Lower lobe of right lung (tissue), 2 donors: ENCODE data around the gene TNFRSF1A. TPM values are rescaled to one million over a fixed set of nuclear protein-coding genes. Genes with fewer than 3 reads are reported as not detected.

ENCODE experiments used
- ATAC-seq, 2 donors: fragments of 200-7000 bp; cut with Tn5 transposase; one replicate each; pipeline ENCODE4 v1.9.1; 2020 to 2022; ENCODE audit warnings: mild to moderate bottlenecking in 2 of 2, moderate library complexity in 2 of 2
- DNase-seq: peaks from one replicate; pipeline ENCODE4 v3.0.0-alpha.2; 2020
- H3K27ac ChIP-seq: fragments of 200-600 bp; one replicate; pipeline ENCODE4 v1.8.0; 2022
- H3K27me3 ChIP-seq: fragments of 200-600 bp; one replicate; pipeline ENCODE4 v1.8.0; 2022; ENCODE audit warnings: low read depth
- H3K36me3 ChIP-seq: fragments of 200-600 bp; one replicate; pipeline ENCODE4 v1.8.0; 2022; ENCODE audit warnings: mild to moderate bottlenecking
- H3K4me1 ChIP-seq: fragments of 200-600 bp; one replicate; pipeline ENCODE4 v1.8.0; 2022
- H3K4me3 ChIP-seq: fragments of 200-600 bp; one replicate; pipeline ENCODE4 v1.8.0; 2022; ENCODE audit warnings: mild to moderate bottlenecking
- H3K9me3 ChIP-seq: fragments of 200-600 bp; one replicate; pipeline ENCODE4 v1.8.0; 2022
- intact Hi-C: fragments of 100-400 bp; cut with DNase I; formaldehyde crosslinking; loops from one replicate; pipeline ENCODE4 v1.11.0; 2022
- total RNA-seq: library from RNA; stranded (reverse); fragmentation: NEBNext Ultra II Directional; extraction: Animal tissue kit (Norgen Biotek cat#: 25700); gene quantifications from one replicate; pipeline ENCODE4 v1.2.1, GENCODE V29; 2021
- TF ChIP-seq, protein P1 (sequence below): fragments of 200-600 bp; IDR thresholded peaks from one replicate; pipeline ENCODE4 v1.8.0; 2022; ENCODE audit warnings: antibody characterized with exemption, mild to moderate bottlenecking
- donor health status: DM: no; HTN: yes; CAD: no; lungs with severe emphysema.

The TNFRSF1A gene
- total RNA-seq, 1 donor from 2014 or later, result 165 TPM

DNA sequence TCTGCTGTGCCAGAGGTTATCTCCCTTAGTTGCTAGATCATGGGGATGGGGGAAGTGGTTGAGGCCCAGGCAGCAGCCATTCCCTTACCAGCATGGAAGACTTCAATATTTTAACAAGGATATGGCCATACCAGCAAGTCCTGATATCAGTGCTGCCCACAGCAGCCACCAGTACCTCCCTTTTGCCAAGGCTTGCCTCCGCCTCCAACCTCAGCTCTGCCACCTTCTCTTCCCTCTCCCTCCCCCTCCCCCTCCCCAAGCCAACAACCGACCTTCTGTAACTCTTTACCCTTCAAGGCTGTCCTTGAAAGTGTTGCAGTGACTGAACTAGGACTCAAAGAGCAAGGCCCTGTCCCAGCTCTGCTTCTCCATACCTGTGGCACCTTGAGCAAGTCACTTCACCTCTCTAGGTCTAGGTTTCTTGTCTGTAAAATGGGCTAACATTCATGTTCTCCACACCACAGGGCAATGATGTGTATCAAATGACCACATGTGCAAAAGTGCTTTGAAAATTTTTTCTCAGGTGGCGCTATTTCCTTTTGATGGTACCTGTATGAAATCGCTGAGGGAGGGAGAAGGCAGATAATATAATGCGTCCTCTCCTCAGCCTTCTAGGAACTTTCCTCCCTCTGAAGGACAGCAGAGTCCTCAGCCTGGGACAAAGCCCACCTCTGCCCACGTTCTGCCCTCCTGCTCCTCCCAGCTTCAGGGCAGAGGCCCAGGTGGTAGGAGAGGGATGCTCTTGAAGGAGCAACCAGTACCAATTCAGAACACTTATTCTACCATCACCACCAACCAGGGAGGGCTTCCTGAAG, 16.7 kb downstream of the TNFRSF1A start:
- intact Hi-C loops, result no loop called here
- H3K4me3 ChIP-seq, result no peak overlapping the region
- peak overlapping the region; percentile 31 for H3K27ac ChIP-seq
- H3K27me3 ChIP-seq, result no peaks in the 10 kb centered on the region
- ATAC-seq (no peak), DNase-seq (no peak)
- H3K9me3 ChIP-seq, result no peaks in the 10 kb centered on the region
- TF ChIP-seq, protein P1, sequence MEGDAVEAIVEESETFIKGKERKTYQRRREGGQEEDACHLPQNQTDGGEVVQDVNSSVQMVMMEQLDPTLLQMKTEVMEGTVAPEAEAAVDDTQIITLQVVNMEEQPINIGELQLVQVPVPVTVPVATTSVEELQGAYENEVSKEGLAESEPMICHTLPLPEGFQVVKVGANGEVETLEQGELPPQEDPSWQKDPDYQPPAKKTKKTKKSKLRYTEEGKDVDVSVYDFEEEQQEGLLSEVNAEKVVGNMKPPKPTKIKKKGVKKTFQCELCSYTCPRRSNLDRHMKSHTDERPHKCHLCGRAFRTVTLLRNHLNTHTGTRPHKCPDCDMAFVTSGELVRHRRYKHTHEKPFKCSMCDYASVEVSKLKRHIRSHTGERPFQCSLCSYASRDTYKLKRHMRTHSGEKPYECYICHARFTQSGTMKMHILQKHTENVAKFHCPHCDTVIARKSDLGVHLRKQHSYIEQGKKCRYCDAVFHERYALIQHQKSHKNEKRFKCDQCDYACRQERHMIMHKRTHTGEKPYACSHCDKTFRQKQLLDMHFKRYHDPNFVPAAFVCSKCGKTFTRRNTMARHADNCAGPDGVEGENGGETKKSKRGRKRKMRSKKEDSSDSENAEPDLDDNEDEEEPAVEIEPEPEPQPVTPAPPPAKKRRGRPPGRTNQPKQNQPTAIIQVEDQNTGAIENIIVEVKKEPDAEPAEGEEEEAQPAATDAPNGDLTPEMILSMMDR, result no peak
- H3K4me1 ChIP-seq, result peaks cover 80% of the 10 kb centered on the region
- H3K36me3 ChIP-seq, result peaks cover 35% of the 10 kb centered on the region

DNA sequence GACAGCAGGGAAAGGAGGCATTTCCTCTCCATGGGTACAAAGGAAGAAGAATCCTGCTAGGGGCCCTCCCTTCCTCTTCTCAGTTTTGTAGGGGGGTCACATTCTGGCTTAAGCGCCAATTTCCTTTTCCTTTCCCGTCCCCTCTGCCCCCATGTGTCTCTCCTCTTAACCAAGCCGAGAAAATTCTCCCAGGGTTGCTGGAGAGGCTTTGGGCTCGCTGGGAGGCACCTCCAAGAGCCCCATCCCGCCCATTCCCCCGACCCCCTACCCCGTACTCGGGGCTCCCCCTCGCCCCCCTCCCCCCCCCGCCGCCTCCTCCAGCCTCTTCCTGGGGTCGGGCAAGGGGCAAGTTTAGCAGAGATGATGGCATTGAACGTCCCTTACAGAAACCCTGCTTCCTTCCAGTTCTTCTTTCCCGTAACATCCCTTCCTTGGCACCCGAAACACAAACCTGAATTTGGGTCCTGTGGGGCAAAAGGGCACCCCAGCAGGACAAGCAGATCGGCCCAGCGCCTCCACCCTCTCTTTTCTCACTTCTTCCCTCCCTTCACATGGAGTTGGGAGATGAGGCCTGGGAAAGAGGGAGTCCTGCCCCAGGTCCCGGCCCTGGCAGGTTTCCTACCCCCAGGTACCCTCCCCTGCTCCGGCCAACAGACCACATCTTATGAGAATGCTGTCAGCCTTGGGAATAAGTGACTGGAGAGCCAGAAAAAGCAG, 17.7 kb downstream of the TNFRSF1A start:
- ATAC-seq (no peak), DNase-seq (no peak)
- Histone ChIP-seq H3K4me3 (peak overlapping the region; percentile 26), H3K27me3 (no peaks in the 10 kb centered on the region), H3K27ac (peak overlapping the region; percentile 85), H3K36me3 (peaks cover 25% of the 10 kb centered on the region), H3K4me1 (peaks cover 75% of the 10 kb centered on the region), H3K9me3 (no peaks in the 10 kb centered on the region)
- intact Hi-C loops, result no loop called here
- TF ChIP-seq, protein P1, result no peak

DNA sequence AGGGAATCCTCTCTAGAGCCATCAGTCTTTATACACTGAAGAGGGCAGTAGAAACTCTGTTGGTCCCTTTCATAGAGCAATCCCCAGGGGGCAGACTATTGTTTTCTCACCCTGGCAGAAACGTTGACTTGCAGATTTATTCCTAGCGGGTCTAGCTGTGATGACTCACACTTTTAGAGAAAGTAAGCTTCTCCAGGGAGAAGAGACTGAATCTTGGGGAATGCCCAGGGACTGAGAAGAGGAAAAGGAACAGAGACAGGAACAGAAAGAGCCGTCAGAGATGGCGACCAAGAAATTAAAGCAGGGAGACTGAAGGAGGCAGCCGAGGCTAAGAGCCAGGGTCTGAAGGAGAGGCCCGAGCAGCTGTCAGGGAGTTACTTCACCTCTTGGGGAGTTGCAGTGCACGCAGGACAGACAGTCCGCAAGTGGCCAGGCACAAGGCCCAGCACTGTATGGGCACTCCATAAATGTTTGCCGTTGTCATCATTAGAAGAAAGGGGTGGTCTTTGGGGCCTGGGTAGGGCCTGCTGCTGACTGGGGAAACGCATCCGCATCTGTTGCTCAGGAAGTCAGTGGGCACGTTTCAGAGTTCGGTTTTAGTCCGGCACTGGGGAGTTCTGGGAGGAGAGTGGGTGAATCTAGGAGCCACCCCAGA, 18.4 kb downstream of the TNFRSF1A start:
- ATAC-seq, result peak; percentile 65
- Histone ChIP-seq H3K36me3 (peaks cover 18% of the 10 kb centered on the region), H3K4me3 (peak overlapping the region; percentile 26), H3K4me1 (peaks cover 70% of the 10 kb centered on the region), H3K9me3 (no peaks in the 10 kb centered on the region), H3K27ac (peak overlapping the region; percentile 85), H3K27me3 (no peaks in the 10 kb centered on the region)
- TF ChIP-seq, protein P1, result peak; percentile 58
- no peak for DNase-seq
- intact Hi-C loops, result no loop called here

DNA sequence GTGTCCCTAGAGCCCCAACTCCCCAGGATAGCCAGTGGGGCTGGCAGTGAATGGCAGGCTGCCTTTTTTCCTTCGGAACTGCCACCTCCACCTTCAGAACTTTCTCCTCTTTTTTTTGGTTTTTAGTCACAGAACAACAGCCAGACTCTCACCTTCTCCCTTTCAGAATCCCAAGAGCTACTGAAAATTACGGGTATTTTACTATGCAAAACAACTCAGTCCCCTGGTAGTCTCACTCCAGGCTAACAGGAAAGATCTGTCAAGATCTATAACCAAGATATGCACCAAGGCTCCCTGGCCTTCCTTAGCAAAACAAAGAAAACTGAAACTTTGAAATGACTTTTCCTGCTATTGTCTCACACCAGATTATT, 18.9 kb downstream of the TNFRSF1A start:
- ATAC-seq, result no peak
- no peak for DNase-seq
- peaks cover 13% of the 10 kb centered on the region for H3K36me3 ChIP-seq
- H3K9me3 ChIP-seq, result no peaks in the 10 kb centered on the region
- H3K27ac ChIP-seq, result peak overlapping the region; percentile 85
- no peaks in the 10 kb centered on the region for H3K27me3 ChIP-seq
- no peak overlapping the region for H3K4me3 ChIP-seq
- intact Hi-C loops, result no loop called here
- TF ChIP-seq, protein P1, result no peak
- peaks cover 69% of the 10 kb centered on the region for H3K4me1 ChIP-seq

DNA sequence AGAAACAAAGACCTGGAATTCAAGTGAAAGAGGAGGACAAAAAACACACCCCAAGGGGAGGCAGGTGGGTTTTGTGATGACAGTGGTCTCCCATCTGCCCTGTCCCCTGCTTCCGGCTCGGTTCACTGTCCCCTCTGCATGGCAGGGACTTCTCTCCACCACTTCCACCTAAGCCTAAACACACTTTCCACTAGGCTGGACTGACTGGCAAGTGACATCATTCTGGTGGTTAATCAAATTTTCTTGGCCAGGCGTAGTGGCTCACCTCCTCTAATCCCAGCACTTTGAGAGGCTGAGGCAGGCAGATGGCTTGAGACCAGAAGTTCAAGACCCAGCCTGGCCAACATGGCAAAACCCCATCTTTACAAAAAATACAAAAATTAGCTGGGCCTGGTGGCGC, 19.5 kb downstream of the TNFRSF1A start:
- Histone ChIP-seq H3K4me1 (peaks cover 63% of the 10 kb centered on the region), H3K4me3 (no peak overlapping the region), H3K36me3 (peaks cover 7% of the 10 kb centered on the region), H3K9me3 (no peaks in the 10 kb centered on the region), H3K27me3 (no peaks in the 10 kb centered on the region), H3K27ac (peak overlapping the region; percentile 85)
- intact Hi-C loops, result no loop called here
- ATAC-seq (peak in 1 of 2 donors; percentile 2), DNase-seq (no peak)
- TF ChIP-seq, protein P1, result no peak
